ENCODE data around the gene BOD1. TPM values are rescaled to one million over a fixed set of nuclear protein-coding genes. Genes with fewer than 3 reads are reported as not detected.

BOD1 gene
- total and polyA plus RNA-seq, 2 of the 8 experiments (the other 6 are each of a cell fraction or from before 2014, with no cell fraction given) = 107 to 149 TPM

- Histone ChIP-seq H2AFZ (ENCODE audit: low read length) (no peak overlapping the region), H4K5ac (ENCODE audit: insufficient read length, low read depth, low read length) (no peak overlapping the region), H2BK5ac (ENCODE audit: low read depth, low read length) (no peak overlapping the region), H3K4me3 (ENCODE audit: extremely low read depth in 1 of 4, insufficient read depth in 2 of 4, low read depth in 3 of 4, low read length in 4 of 4) (no peak overlapping the region), H3K4me2 (ENCODE audit: insufficient read depth in 1 of 2, low read depth in 2 of 2, low read length in 2 of 2) (no peak overlapping the region), H4K91ac (replicated peaks; ENCODE audit: insufficient read length, low read length) (no peak overlapping the region), H3K9me3 (ENCODE audit: insufficient read depth in 2 of 2, low read depth in 1 of 2, low read length in 1 of 2) (no peaks in the 10 kb centered on the region), H2BK20ac (ENCODE audit: low read length) (no peak overlapping the region), H4K8ac (ENCODE audit: extremely low read depth, insufficient read depth, low read length) (no peak overlapping the region), H3K56ac (replicated peaks; ENCODE audit: insufficient read length, low read depth, low read length) (no peak overlapping the region), H3K4me1 (replicated peaks in 1 of 4; ENCODE audit: control insufficient read depth in 3 of 4, insufficient read depth in 4 of 4, low read length in 3 of 4) (no peaks in the 10 kb centered on the region; a peak in 1 of 7 replicates), H3K23ac (ENCODE audit: insufficient read length) (no peak overlapping the region), H2AK5ac (ENCODE audit: low read depth, low read length) (no peak overlapping the region), H3K36me3 (ENCODE audit: control insufficient read depth in 2 of 4, insufficient read depth in 4 of 4, low read length in 3 of 4) (peaks cover 0 to 10% (median 3%) of the 10 kb centered on the region in 4 experiments; a peak in 3 of 8 replicates), H3K23me2 (ENCODE audit: low read depth, low read length) (peaks cover 4% of the 10 kb centered on the region; the same call in 1 of the 2 replicates), H3K9ac (replicated peaks in 1 of 4; ENCODE audit: extremely low read depth in 1 of 4, low read depth in 3 of 4, low read length in 3 of 4) (no peak overlapping the region), H3K18ac (ENCODE audit: extremely low read depth, low read length) (no peak overlapping the region), H3K79me2 (ENCODE audit: control insufficient read depth in 1 of 2, insufficient read depth in 2 of 2, low read length in 2 of 2) (no peaks in the 10 kb centered on the region; a peak in 1 of 4 replicates), H3K4ac (replicated peaks; ENCODE audit: insufficient read length, low read depth, low read length) (no peak overlapping the region), H3K14ac (ENCODE audit: insufficient read length) (no peak overlapping the region), H2BK120ac (replicated peaks; ENCODE audit: low read depth, low read length) (no peak overlapping the region), H3K27me3 (replicated peaks in 1 of 4; ENCODE audit: control insufficient read depth in 3 of 4, extremely low read depth in 1 of 4, insufficient read depth in 3 of 4, low read length in 3 of 4) (no peaks in the 10 kb centered on the region), H2BK15ac (ENCODE audit: low read length) (no peak overlapping the region), H3K27ac (ENCODE audit: low read depth, low read length) (no peak overlapping the region), H3K79me1 (ENCODE audit: low read depth, low read length) (no peaks in the 10 kb centered on the region), H2BK12ac (ENCODE audit: low read depth, low read length) (no peak overlapping the region), H4K20me1 (replicated peaks in 1 of 2; ENCODE audit: control insufficient read depth in 1 of 2, insufficient read depth in 2 of 2, low read length in 2 of 2) (peaks cover 2 to 4% of the 10 kb centered on the region in 2 experiments)
- POLR2A ChIA-PET (ENCODE audit: partially characterized antibody) = interaction anchor here (0.6 to 1.8 kb wide), 5 partner anchors 8 to 278 kb away, joined by 3 to 9 read pairs (median 3); no protein-coding TSS in a partner anchor
- DNase-seq (ENCODE audit: low read depth in 1 of 2, low spot score in 2 of 2) = no peak
- TF ChIP-seq FOSL1 (IDR thresholded peaks at IDR 0.05; ENCODE audit: insufficient read depth, low read depth, low read length) (no peak), SIN3A (conservative IDR thresholded peaks at IDR 0.05 in 1 of 2, IDR thresholded peaks at IDR 0.05 in 1 of 2; ENCODE audit: low read depth in 1 of 2, low read length in 2 of 2) (no peak), EGR1 (IDR thresholded peaks at IDR 0.05; ENCODE audit: borderline replicate concordance, low read depth, low read length) (no peak), EZH2 (IDR thresholded peaks at IDR 0.05; ENCODE audit: low read depth, low read length, severe bottlenecking) (no peak), KDM1A (IDR thresholded peaks at IDR 0.05; ENCODE audit: borderline replicate concordance, low read length) (no peak), CREB1 (IDR thresholded peaks at IDR 0.05) (no peak), TAF7 (optimal IDR thresholded peaks at IDR 0.05; ENCODE audit: borderline replicate concordance, low read depth, low read length) (no peak), KDM5A (IDR thresholded peaks at IDR 0.05; ENCODE audit: low read length) (no peak)
- no peak for FAIRE-seq
- WGBS, 2 experiments (ENCODE audit: extremely low coverage in 1 of 2, insufficient coverage in 1 of 2, insufficient read length in 1 of 2, insufficient replicate concordance in 2 of 2, low coverage in 1 of 2, low lambda C conversion rate in 2 of 2, missing lambda C conversion rate in 1 of 2) = 87% methylated on average over 4 of the region's 4 CpGs; no CpG with 5 or more reads in 1 of the 2 experiments
- CTCF ChIA-PET (ENCODE audit: partially characterized antibody) = interaction anchor here (0.8 to 2.2 kb wide), 5 partner anchors 10 to 375 kb away, joined by 3 to 6 read pairs (median 4); partner anchors contain the start of gene BOD1
Measured at GRCh38 chr5:173598686-173599085, 17.8 kb downstream of the BOD1 start.

All from H1 (cell line).